Loucy (cell line): ENCODE data around the gene ADO.

Experiments used
- H2AFZ ChIP-seq: fragments of 200-600 bp; sonication (generic); 2 replicates; pipeline ENCODE4 v1.6.0; 2016; ENCODE audit warnings: antibody characterized with exemption, mild to moderate bottlenecking, low read length, moderate library complexity
- H3F3A ChIP-seq: fragments of 200-600 bp; 2 replicates; pipeline ENCODE4 v1.6.0; 2016; ENCODE audit warnings: antibody characterized with exemption, low read depth, mild to moderate bottlenecking
- H3K27me3 ChIP-seq: fragments of 200-600 bp; sonication (generic); 2 replicates; pipeline ENCODE4 v1.6.1; 2014; ENCODE audit warnings: low read length, mild to moderate bottlenecking; ENCODE audit not compliant: insufficient read depth, poor library complexity, severe bottlenecking
- H3K36me3 ChIP-seq: fragments of 200-600 bp; sonication (generic); 2 replicates; pipeline ENCODE4 v1.6.1; 2016; ENCODE audit warnings: low read length; ENCODE audit not compliant: insufficient read depth
- H3K4me1 ChIP-seq: fragments of 200-600 bp; sonication (generic); 2 replicates; pipeline ENCODE4 v1.5.1; 2014; ENCODE audit warnings: low read length, mild to moderate bottlenecking; ENCODE audit not compliant: insufficient read depth, poor library complexity, severe bottlenecking
- H3K4me2 ChIP-seq: fragments of 200-600 bp; sonication (generic); 2 replicates; pipeline ENCODE4 v1.6.0; 2014; ENCODE audit warnings: antibody characterized with exemption, low read length, low read depth, mild to moderate bottlenecking; ENCODE audit not compliant: poor library complexity, severe bottlenecking
- H3K4me3 ChIP-seq: fragments of 200-600 bp; sonication (generic); 2 replicates; pipeline ENCODE4 v1.5.1; 2014; ENCODE audit warnings: low read length, mild to moderate bottlenecking, mixed read lengths; ENCODE audit not compliant: poor library complexity, severe bottlenecking
- H3K79me2 ChIP-seq: fragments of 200-600 bp; sonication (generic); 2 replicates; pipeline ENCODE4 v1.6.1; 2014; ENCODE audit warnings: low read length; ENCODE audit not compliant: insufficient read depth
- H3K9ac ChIP-seq: fragments of 200-600 bp; sonication (generic); 2 replicates; pipeline ENCODE4 v1.6.0; 2014; ENCODE audit warnings: mild to moderate bottlenecking, low read depth, low read length, moderate library complexity; ENCODE audit not compliant: poor library complexity, severe bottlenecking
- H3K9me2 ChIP-seq: fragments of 200-600 bp; sonication (generic); replicated peaks from 2 replicates; pipeline ENCODE4 v1.6.1; 2016; ENCODE audit warnings: low read depth, low read length, mixed read lengths
- H3K9me3 ChIP-seq: fragments of 200-600 bp; sonication (generic); 2 replicates; pipeline ENCODE4 v1.6.1; 2014; ENCODE audit warnings: mild to moderate bottlenecking, antibody characterized with exemption, low read length, low read depth; ENCODE audit not compliant: insufficient read depth
- H4K20me1 ChIP-seq: fragments of 200-600 bp; sonication (generic); 2 replicates; pipeline ENCODE4 v1.6.0; 2014; ENCODE audit warnings: antibody characterized with exemption, low read length, mild to moderate bottlenecking; ENCODE audit not compliant: insufficient read depth, poor library complexity, severe bottlenecking
- EZH2phosphoT487 ChIP-seq: fragments of 200-600 bp; IDR thresholded peaks from 2 replicates; pipeline ENCODE4 v1.6.1; 2018; ENCODE audit warnings: antibody characterized with exemption, mild to moderate bottlenecking, moderate library complexity, borderline replicate concordance
- TF ChIP-seq, protein P1 (sequence below): fragments of 200-600 bp; sonication (generic); conservative IDR thresholded peaks from 2 replicates; pipeline ENCODE4 v1.5.1; 2014; ENCODE audit warnings: mild to moderate bottlenecking, antibody characterized with exemption, low read length

ADO gene

DNA sequence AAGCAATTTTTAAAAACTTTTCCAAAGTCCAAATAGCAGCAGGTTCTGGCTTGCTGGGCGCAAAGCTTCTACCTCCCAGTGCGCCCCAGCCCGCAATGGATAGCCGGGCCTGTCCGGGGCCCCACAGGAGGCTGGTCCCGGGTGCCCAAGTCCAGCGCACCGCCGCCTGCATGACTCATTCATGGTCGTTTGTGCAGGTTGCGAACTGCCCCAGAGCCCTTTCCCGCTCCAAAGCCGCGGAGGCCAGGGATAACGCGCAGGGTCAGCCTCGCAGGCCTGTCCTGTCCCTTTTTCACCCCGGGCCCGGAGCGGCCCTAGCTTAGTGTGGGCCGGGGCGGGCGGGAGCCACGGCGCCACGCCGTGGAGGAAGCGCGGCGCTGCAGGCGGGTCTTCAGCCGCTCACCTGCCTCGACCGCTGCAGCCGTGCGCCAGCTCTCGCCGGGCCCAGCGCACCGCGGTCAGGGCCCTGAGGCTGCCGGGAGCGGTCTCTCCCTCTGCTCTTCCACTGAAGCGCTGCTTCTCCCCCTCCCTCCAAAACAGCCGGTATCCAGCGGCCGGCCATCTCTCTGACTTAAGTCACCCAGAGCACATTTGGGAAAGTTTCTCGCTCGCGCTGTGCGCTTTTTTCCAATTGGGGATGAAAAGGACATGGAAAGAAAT lies 13.4 kb downstream of the ADO start:
- Histone ChIP-seq H3K4me1 (peaks cover 9% of the 10 kb centered on the region), H3K79me2 (no peaks in the 10 kb centered on the region), H3K27me3 (peaks cover 9% of the 10 kb centered on the region), H3F3A (peaks cover 3% of the 10 kb centered on the region; the same call in 1 of the 2 replicates), H3K9me2 (no peaks in the 10 kb centered on the region), H2AFZ (peak overlapping the region; percentile 94), H3K9me3 (no peaks in the 10 kb centered on the region), H4K20me1 (no peaks in the 10 kb centered on the region), H3K9ac (peak overlapping the region; percentile 47), H3K36me3 (no peaks in the 10 kb centered on the region), H3K4me3 (peak overlapping the region; percentile 76), H3K4me2 (peak overlapping the region; percentile 100)
- no peak for TF ChIP-seq EZH2phosphoT487
- TF ChIP-seq, protein P1, sequence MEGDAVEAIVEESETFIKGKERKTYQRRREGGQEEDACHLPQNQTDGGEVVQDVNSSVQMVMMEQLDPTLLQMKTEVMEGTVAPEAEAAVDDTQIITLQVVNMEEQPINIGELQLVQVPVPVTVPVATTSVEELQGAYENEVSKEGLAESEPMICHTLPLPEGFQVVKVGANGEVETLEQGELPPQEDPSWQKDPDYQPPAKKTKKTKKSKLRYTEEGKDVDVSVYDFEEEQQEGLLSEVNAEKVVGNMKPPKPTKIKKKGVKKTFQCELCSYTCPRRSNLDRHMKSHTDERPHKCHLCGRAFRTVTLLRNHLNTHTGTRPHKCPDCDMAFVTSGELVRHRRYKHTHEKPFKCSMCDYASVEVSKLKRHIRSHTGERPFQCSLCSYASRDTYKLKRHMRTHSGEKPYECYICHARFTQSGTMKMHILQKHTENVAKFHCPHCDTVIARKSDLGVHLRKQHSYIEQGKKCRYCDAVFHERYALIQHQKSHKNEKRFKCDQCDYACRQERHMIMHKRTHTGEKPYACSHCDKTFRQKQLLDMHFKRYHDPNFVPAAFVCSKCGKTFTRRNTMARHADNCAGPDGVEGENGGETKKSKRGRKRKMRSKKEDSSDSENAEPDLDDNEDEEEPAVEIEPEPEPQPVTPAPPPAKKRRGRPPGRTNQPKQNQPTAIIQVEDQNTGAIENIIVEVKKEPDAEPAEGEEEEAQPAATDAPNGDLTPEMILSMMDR, result peak; percentile 72

DNA sequence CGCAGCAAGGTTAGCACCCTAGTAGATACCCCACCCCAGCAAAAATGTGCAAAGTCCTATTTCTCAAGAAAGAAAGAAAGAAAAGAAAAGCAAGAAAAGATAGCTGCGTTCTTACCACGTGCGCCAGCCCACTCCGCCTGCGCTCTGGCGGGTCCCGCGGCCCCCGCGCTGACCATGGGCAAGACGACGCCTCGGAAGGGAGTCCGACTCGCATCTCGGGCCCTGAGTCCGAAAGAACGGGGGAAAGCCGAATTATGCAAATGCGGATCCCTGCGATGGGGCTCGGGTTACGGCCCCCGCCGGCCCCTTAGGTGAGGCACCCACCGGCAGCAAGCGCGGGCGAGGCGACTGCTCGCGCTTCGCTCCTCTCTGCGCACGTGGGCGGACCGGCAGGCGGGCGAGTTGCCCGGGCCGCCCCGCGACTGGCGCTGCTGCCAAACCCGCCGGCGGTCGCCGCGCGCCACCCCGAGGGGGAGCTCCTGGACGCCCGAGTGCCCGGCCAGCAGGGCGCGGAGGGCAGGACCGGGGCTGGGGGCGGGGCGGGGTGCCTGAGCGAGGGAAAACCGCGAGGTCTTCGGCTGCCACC lies 14.0 kb downstream of the ADO start:
- Histone ChIP-seq H3F3A (peaks cover 3% of the 10 kb centered on the region; the same call in 1 of the 2 replicates), H4K20me1 (no peaks in the 10 kb centered on the region), H3K9me2 (no peaks in the 10 kb centered on the region), H3K36me3 (no peaks in the 10 kb centered on the region), H3K9me3 (no peaks in the 10 kb centered on the region), H3K4me2 (peak overlapping the region; percentile 100), H3K4me3 (peak overlapping the region; percentile 76), H3K9ac (no peak overlapping the region), H2AFZ (no peak overlapping the region), H3K4me1 (peaks cover 9% of the 10 kb centered on the region), H3K79me2 (no peaks in the 10 kb centered on the region), H3K27me3 (peaks cover 9% of the 10 kb centered on the region)
- TF ChIP-seq EZH2phosphoT487, result no peak
- TF ChIP-seq, protein P1, result no peak

DNA sequence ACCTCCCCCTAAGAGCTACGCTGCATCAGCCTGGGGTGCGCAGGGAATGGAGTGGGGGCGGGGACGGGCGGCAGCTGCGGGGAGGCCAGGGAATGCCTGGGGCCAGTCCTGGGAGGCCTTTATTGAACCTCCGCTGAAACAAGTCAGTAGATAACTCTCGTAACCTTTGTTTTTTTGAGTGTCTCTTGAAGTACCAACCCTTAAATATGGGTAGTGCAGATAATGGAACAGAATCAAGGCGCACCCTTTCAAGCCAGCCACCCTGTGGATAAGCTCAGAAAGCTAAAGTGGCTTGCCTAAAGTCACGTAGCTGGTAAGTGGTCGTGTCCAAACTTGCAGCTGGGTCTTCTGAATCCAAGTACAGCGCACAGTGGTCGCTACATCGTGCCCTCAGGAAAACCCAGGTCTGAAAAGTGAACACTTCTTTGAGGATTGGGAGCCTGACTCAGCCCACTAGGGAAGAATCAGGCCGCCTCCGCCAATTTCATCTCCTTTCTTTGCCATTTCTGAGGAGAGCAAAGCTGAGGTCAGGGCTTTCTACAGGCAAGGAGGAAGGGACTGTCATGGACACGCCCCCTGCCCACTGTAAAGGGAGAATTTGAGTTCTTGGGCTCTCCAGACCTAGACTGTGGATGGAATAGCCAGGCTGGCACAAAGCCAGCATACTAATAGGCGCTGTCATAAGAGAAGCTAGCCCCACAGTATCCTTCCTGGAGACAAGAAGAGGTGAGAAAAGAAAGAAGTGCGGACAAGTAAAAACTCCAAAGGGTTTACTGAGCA lies 14.8 kb downstream of the ADO start:
- H2AFZ ChIP-seq, result no peak overlapping the region

More for the DNA sequence above, 14.8 kb downstream of the ADO start:
- Histone ChIP-seq H3K79me2 (no peaks in the 10 kb centered on the region), H3K9me2 (no peaks in the 10 kb centered on the region), H3K27me3 (peaks cover 9% of the 10 kb centered on the region), H3K36me3 (no peaks in the 10 kb centered on the region), H3K4me3 (no peak overlapping the region), H3F3A (peaks cover 3% of the 10 kb centered on the region; the same call in 1 of the 2 replicates), H3K9ac (no peak overlapping the region), H4K20me1 (no peaks in the 10 kb centered on the region), H3K4me2 (no peak overlapping the region), H3K9me3 (no peaks in the 10 kb centered on the region), H3K4me1 (peaks cover 9% of the 10 kb centered on the region)
- TF ChIP-seq, protein P1, result no peak
